Gastrocnemius medialis (tissue), 4 donors: Measurements from ENCODE around the gene TGFA.

Source experiments
- POLR2A ChIP-seq, 2 donors: fragments of 450-650 bp; IDR thresholded peaks; one replicate each; pipeline ENCODE4 v1.6.1; 2017; ENCODE audit warnings: antibody characterized with exemption in 2 of 2, mild to moderate bottlenecking in 2 of 2, moderate library complexity in 2 of 2
- TF ChIP-seq, protein P1 (sequence below), 5 experiments: fragments of 450-650 bp in 3 of 5; fragments of 200-600 bp in 2 of 5; sonication (generic) in 2 of 5; IDR thresholded peaks in 4 of 5; conservative IDR thresholded peaks in 1 of 5; 1 replicate in 4 of 5; 2 replicates in 1 of 5; pipeline ENCODE4 v1.5.1; 2016 to 2019; ENCODE audit warnings: antibody characterized with exemption in 5 of 5, mild to moderate bottlenecking in 3 of 5, moderate library complexity in 3 of 5

DNA sequence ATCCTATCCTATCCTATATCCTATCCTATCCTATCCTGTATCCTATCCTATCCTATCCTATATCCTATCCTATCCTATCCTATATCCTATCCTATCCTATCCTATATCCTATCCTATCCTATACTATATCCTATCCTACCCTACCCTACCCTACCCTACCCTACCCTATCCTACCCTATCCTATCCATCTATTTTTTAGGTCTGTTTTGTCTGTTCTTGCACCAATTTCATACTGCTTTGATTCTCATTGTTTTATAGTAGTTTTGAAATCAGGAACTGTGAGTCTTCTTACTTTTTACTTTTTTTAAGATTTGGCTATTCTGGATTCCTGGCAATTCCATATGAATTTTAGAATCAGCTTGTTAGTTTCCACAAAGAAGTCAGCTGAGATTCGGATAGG lies 118.5 kb downstream of the TGFA start:
- TF ChIP-seq, protein P1, sequence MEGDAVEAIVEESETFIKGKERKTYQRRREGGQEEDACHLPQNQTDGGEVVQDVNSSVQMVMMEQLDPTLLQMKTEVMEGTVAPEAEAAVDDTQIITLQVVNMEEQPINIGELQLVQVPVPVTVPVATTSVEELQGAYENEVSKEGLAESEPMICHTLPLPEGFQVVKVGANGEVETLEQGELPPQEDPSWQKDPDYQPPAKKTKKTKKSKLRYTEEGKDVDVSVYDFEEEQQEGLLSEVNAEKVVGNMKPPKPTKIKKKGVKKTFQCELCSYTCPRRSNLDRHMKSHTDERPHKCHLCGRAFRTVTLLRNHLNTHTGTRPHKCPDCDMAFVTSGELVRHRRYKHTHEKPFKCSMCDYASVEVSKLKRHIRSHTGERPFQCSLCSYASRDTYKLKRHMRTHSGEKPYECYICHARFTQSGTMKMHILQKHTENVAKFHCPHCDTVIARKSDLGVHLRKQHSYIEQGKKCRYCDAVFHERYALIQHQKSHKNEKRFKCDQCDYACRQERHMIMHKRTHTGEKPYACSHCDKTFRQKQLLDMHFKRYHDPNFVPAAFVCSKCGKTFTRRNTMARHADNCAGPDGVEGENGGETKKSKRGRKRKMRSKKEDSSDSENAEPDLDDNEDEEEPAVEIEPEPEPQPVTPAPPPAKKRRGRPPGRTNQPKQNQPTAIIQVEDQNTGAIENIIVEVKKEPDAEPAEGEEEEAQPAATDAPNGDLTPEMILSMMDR (IDR thresholded peaks at IDR 0.05 in 4 of 5, conservative IDR thresholded peaks at IDR 0.05 in 1 of 5): no peak
- no peak for TF ChIP-seq POLR2A (IDR thresholded peaks at IDR 0.05)
